Stimulated activated naive CD4-positive, alpha-beta T cell treated with Interleukin-2 at 50 U/mL for 16 hours (primary cell): ENCODE measurements around the gene MEIKIN.

Experiments used
- DNase-seq: peaks from one replicate; lab custom pipeline; 2025; lab: John Stamatoyannopoulos, UW

MEIKIN gene

GRCh38 chr5:131974016-131974415 is 28.6 kb upstream of the MEIKIN start:
- no peak for DNase-seq

- DNase-seq: no peak
Measured at GRCh38 chr5:131973089-131973712, 27.7 kb upstream of the MEIKIN start.

GRCh38 chr5:131968396-131968954 is 23.0 kb upstream of the MEIKIN start:
- no peak for DNase-seq

- DNase-seq: no peak
Measured at GRCh38 chr5:131966551-131966950, 21.1 kb upstream of the MEIKIN start.

- no peak for DNase-seq
Measured at GRCh38 chr5:131965826-131966415, 20.5 kb upstream of the MEIKIN start.

- DNase-seq: no peak
Measured at GRCh38 chr5:131959906-131960305, 14.4 kb upstream of the MEIKIN start.

- no peak for DNase-seq
Measured at GRCh38 chr5:131959136-131959535, 13.7 kb upstream of the MEIKIN start.

- DNase-seq: no peak
Measured at GRCh38 chr5:131957721-131958441, 12.4 kb upstream of the MEIKIN start.

- no peak for DNase-seq
Measured at GRCh38 chr5:131953969-131954368, 8.5 kb upstream of the MEIKIN start.

- DNase-seq: no peak
Measured at GRCh38 chr5:131952301-131952857, 6.9 kb upstream of the MEIKIN start.

GRCh38 chr5:131950706-131951105 is 5.2 kb upstream of the MEIKIN start:
- no peak for DNase-seq

GRCh38 chr5:131947445-131947844 is 2.0 kb upstream of the MEIKIN start:
- DNase-seq: no peak

GRCh38 chr5:131944702-131945550 is 537 bp downstream of the MEIKIN start:
- DNase-seq: no peak

- DNase-seq: no peak
Measured at GRCh38 chr5:131943916-131944315, 1.5 kb downstream of the MEIKIN start.

GRCh38 chr5:131942016-131942415 is 3.4 kb downstream of the MEIKIN start:
- DNase-seq: no peak

GRCh38 chr5:131939690-131940345 is 5.6 kb downstream of the MEIKIN start:
- no peak for DNase-seq

GRCh38 chr5:131932235-131932634 is 13.2 kb downstream of the MEIKIN start:
- no peak for DNase-seq

- no peak for DNase-seq
Measured at GRCh38 chr5:131928957-131929356, 16.5 kb downstream of the MEIKIN start.

GRCh38 chr5:131926168-131926567 is 19.3 kb downstream of the MEIKIN start:
- no peak for DNase-seq

GRCh38 chr5:131916481-131916880 is 29.0 kb downstream of the MEIKIN start:
- DNase-seq: no peak

GRCh38 chr5:131914472-131914871 is 31.0 kb downstream of the MEIKIN start:
- DNase-seq: no peak
